C4-2B (cell line): ENCODE data around the gene ATF7IP.

Source experiments
- CTCF ChIP-seq: fragments of 450-650 bp; conservative IDR thresholded peaks from 2 replicates; pipeline ENCODE4 v1.5.1; 2017; ENCODE audit warnings: mild to moderate bottlenecking
- ZFX ChIP-seq: fragments of 450-650 bp; IDR thresholded peaks from 2 replicates; pipeline ENCODE4 v1.6.1; 2017

GRCh38 chr12:14317362-14318146 is 47.9 kb upstream of the ATF7IP start:
- TF ChIP-seq CTCF: no peak
- TF ChIP-seq ZFX: no peak
